Measurements from ENCODE around the gene PTRH2. TPM values are rescaled to one million over a fixed set of nuclear protein-coding genes. Genes with fewer than 3 reads are reported as not detected.

PTRH2 gene
- total RNA-seq, 1 donor from 2014 or later: 18.0 TPM

- H3K36me3 Mint-ChIP-seq (ENCODE audit: low read depth): peaks cover 57% of the 10 kb centered on the region
- H3K9me3 Mint-ChIP-seq (ENCODE audit: low read depth): peaks cover 10% of the 10 kb centered on the region
- no peak for TF ChIP-seq CTCF (IDR thresholded peaks at IDR 0.05)
- H3K27me3 Mint-ChIP-seq (ENCODE audit: low read depth): no peaks in the 10 kb centered on the region
- no peak for DNase-seq (ENCODE audit: low spot score)
- H3K4me3 Mint-ChIP-seq (ENCODE audit: unreplicated experiment): no peak overlapping the region
- H3K4me1 Mint-ChIP-seq (ENCODE audit: low read depth): peaks cover 33% of the 10 kb centered on the region
- H3K27ac Mint-ChIP-seq (ENCODE audit: unreplicated experiment): no peak overlapping the region
Measured at GRCh38 chr17:59650642-59651041, 56.6 kb downstream of the PTRH2 start.

GRCh38 chr17:59649886-59650285, 57.3 kb downstream of the PTRH2 start:
- DNase-seq (ENCODE audit: low spot score): no peak
- peaks cover 10% of the 10 kb centered on the region for H3K9me3 Mint-ChIP-seq (ENCODE audit: low read depth)
- TF ChIP-seq CTCF (IDR thresholded peaks at IDR 0.05): no peak
- H3K4me3 Mint-ChIP-seq (ENCODE audit: unreplicated experiment): no peak overlapping the region
- H3K4me1 Mint-ChIP-seq (ENCODE audit: low read depth): peaks cover 37% of the 10 kb centered on the region
- peaks cover 52% of the 10 kb centered on the region for H3K36me3 Mint-ChIP-seq (ENCODE audit: low read depth)
- H3K27me3 Mint-ChIP-seq (ENCODE audit: low read depth): no peaks in the 10 kb centered on the region
- peak overlapping the region; percentile 71 for H3K27ac Mint-ChIP-seq (ENCODE audit: unreplicated experiment)

Other genes with a start within 250 kb of the PTRH2 start
- 29.2 to 37.2 TPM (median 30.0 TPM) in 3 replicates for gene DHX40, start 141.8 kb downstream of the PTRH2 start, total RNA-seq
- 312 to 399 TPM (median 314 TPM) in 3 replicates for gene CLTC, start 87.5 kb downstream of the PTRH2 start, total RNA-seq
- gene VMP1, start 224 bp upstream of the PTRH2 start, total RNA-seq: 295 to 347 TPM (median 324 TPM) in 3 replicates
- gene TUBD1, start 185.5 kb upstream of the PTRH2 start, total RNA-seq: 6.0 to 10.5 TPM (median 6.0 TPM) in 3 replicates
- 29.0 to 36.9 TPM (median 29.6 TPM) in 3 replicates for gene RPS6KB1, start 185.7 kb upstream of the PTRH2 start, total RNA-seq